Measurements from ENCODE around the gene REPIN1. TPM values are rescaled to one million over a fixed set of nuclear protein-coding genes. Genes with fewer than 3 reads are reported as not detected.

The REPIN1 gene
- total RNA-seq, 1 experiment from 2014 or later: 106 TPM

DNA sequence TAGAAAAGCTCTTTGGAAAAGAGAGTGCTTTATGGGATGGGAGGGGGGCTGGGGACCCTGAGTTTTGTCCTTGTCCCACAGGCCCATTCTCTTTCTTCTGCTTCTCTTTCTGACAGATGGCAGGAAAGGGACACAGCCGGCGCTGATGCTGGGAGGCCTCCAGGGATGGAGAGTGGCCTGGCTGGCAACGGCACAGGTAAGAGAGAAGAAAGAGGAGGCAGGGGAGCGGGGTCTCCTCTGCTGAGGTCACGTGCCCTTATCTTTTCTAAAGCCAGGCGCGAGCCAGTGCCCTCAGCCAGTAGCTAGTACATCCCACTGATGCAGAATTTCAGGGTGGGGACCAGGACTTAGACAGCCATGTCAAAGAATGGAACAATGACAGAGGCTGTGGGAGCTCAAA is 19.7 kb downstream of the REPIN1 start:
- no peaks in the 10 kb centered on the region; the same call in 1 of the 2 replicates for H3K79me2 ChIP-seq (ENCODE audit: insufficient read depth, low read length)
- H3K4me2 ChIP-seq (ENCODE audit: low read length): no peak overlapping the region
- no peaks in the 10 kb centered on the region for H3K4me1 ChIP-seq (ENCODE audit: control insufficient read depth in 1 of 2, insufficient read depth in 2 of 2, low read length in 2 of 2)
- no peak overlapping the region for H3K4me3 ChIP-seq (replicated peaks in 1 of 2; ENCODE audit: low read depth in 1 of 2, low read length in 2 of 2)
- H3K27ac ChIP-seq (ENCODE audit: low read depth, low read length): no peak overlapping the region
- H3K27me3 ChIP-seq (ENCODE audit: insufficient read depth, low read length): no peaks in the 10 kb centered on the region
- RAD21 ChIA-PET (ENCODE audit: low non-redundant PET in 1 of 2, low total read pairs in 2 of 2, uncharacterized antibody in 2 of 2, unreplicated experiment in 2 of 2): no interaction called here
- no peaks in the 10 kb centered on the region for H3K9me2 ChIP-seq (ENCODE audit: insufficient read depth)
- intact Hi-C loops (cut with micrococcal nuclease): no loop called here
- CTCF ChIA-PET: no interaction called here
- no peak overlapping the region for H3K9ac ChIP-seq (ENCODE audit: low read length)
- no peaks in the 10 kb centered on the region for H3K36me3 ChIP-seq (ENCODE audit: control insufficient read depth in 1 of 2, insufficient read depth in 2 of 2, low read length in 2 of 2)
- POLR2A ChIA-PET: no interaction called here
- BruUV-seq (replicated peaks): no TSS peak
- no peaks in the 10 kb centered on the region for H3K9me3 ChIP-seq (ENCODE audit: control insufficient read depth in 1 of 2, insufficient read depth in 1 of 2, low read depth in 1 of 2, low read length in 2 of 2)
- no peak overlapping the region for H2AFZ ChIP-seq (ENCODE audit: low read depth, low read length, poor library complexity, severe bottlenecking)
- no peaks in the 10 kb centered on the region for H4K20me1 ChIP-seq (ENCODE audit: insufficient read depth)
- TF ChIP-seq EGR1 (IDR thresholded peaks at IDR 0.05; ENCODE audit: low read depth) (no peak), EZH2phosphoT487 (IDR thresholded peaks at IDR 0.05; ENCODE audit: borderline replicate concordance) (no peak)
- DNase-seq (ENCODE audit: low read depth, low spot score) (no peak), ATAC-seq (no peak)

DNA sequence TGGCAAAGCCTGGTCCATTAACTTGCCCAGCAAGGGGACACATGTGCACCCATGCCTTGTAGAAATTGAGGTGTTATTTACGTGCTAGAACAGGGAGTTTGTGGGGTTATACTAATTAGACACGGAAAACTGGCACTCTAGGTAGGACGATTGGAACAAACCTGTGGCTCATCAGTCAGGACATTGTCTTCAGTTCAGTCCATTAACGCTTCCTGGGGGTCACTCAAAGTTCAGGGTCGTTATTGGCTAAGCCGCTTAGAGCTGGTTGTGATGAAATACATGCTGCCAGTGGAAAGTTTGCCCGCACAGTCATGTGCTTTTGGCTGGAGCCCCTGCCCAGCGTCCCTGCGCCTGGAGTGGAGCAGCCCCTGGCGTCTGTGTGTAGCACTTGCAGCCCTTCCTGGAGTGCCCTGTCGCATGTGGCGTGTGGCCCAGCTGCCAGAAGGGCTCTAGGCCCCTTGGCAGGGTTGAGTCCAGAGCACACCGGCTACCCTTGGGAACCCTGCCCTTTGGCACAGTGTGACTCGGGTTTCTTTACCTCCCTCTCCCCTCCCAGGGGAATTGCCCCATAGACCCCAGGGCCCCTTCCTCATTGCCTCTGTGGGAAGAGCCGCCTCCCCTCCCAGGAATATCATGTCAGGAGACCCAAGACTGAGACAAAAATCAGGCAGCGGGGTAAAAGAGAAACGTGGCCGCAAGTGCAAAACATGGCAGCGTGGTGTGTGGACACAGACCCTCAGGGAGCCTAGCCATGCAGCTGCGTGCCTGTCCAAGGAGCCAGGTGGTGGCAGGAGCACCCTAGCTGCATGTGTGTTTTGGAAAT is 20.3 kb downstream of the REPIN1 start:
- no peaks in the 10 kb centered on the region for H4K20me1 ChIP-seq (ENCODE audit: insufficient read depth)
- no peaks in the 10 kb centered on the region for H3K9me3 ChIP-seq (ENCODE audit: control insufficient read depth in 1 of 2, insufficient read depth in 1 of 2, low read depth in 1 of 2, low read length in 2 of 2)
- no peak for DNase-seq (ENCODE audit: low read depth, low spot score)
- no peaks in the 10 kb centered on the region for H3K9me2 ChIP-seq (ENCODE audit: insufficient read depth)
- no peak overlapping the region for H3K9ac ChIP-seq (ENCODE audit: low read length)
- intact Hi-C loops (cut with micrococcal nuclease): no loop called here
- no peaks in the 10 kb centered on the region for H3K27me3 ChIP-seq (ENCODE audit: insufficient read depth, low read length)
- no peak overlapping the region for H3K27ac ChIP-seq (ENCODE audit: low read depth, low read length)
- no TSS peak for BruUV-seq (replicated peaks)
- H3K4me1 ChIP-seq (ENCODE audit: control insufficient read depth in 1 of 2, insufficient read depth in 2 of 2, low read length in 2 of 2): no peaks in the 10 kb centered on the region
- ChIA-PET CTCF (no interaction called here), POLR2A (no interaction called here), RAD21 (ENCODE audit: low non-redundant PET in 1 of 2, low total read pairs in 2 of 2, uncharacterized antibody in 2 of 2, unreplicated experiment in 2 of 2) (no interaction called here)
- no peak for ATAC-seq
- no peak overlapping the region for H2AFZ ChIP-seq (ENCODE audit: low read depth, low read length, poor library complexity, severe bottlenecking)
- no peak overlapping the region for H3K4me3 ChIP-seq (replicated peaks in 1 of 2; ENCODE audit: low read depth in 1 of 2, low read length in 2 of 2)
- H3K4me2 ChIP-seq (ENCODE audit: low read length): no peak overlapping the region
- no peaks in the 10 kb centered on the region; the same call in 1 of the 2 replicates for H3K79me2 ChIP-seq (ENCODE audit: insufficient read depth, low read length)
- no peaks in the 10 kb centered on the region for H3K36me3 ChIP-seq (ENCODE audit: control insufficient read depth in 1 of 2, insufficient read depth in 2 of 2, low read length in 2 of 2)
- TF ChIP-seq CBX3 (IDR thresholded peaks at IDR 0.05; ENCODE audit: low read depth) (no peak), CEBPB (IDR thresholded peaks at IDR 0.05; ENCODE audit: low read depth) (no peak), POLR2A (IDR thresholded peaks at IDR 0.05; ENCODE audit: borderline replicate concordance, extremely low read depth, insufficient read depth, insufficient read length) (no peak), EZH2 (IDR thresholded peaks at IDR 0.05) (no peak), SRF (IDR thresholded peaks at IDR 0.05; ENCODE audit: low read depth) (no peak), ZFX (IDR thresholded peaks at IDR 0.05) (no peak), FOSL1 (IDR thresholded peaks at IDR 0.05; ENCODE audit: low read depth) (no peak), POLR2AphosphoS5 (IDR thresholded peaks at IDR 0.05; ENCODE audit: low read depth, low read length) (no peak), RAD21 (IDR thresholded peaks at IDR 0.05; ENCODE audit: low read depth) (no peak), YY1 (IDR thresholded peaks at IDR 0.05; ENCODE audit: extremely low read depth, insufficient replicate concordance, low read depth, low read length) (no peak), TCF7L2 (IDR thresholded peaks at IDR 0.05; ENCODE audit: borderline replicate concordance, extremely low read depth, insufficient read depth, insufficient read length) (no peak)
- TF ChIP-seq, protein P1, sequence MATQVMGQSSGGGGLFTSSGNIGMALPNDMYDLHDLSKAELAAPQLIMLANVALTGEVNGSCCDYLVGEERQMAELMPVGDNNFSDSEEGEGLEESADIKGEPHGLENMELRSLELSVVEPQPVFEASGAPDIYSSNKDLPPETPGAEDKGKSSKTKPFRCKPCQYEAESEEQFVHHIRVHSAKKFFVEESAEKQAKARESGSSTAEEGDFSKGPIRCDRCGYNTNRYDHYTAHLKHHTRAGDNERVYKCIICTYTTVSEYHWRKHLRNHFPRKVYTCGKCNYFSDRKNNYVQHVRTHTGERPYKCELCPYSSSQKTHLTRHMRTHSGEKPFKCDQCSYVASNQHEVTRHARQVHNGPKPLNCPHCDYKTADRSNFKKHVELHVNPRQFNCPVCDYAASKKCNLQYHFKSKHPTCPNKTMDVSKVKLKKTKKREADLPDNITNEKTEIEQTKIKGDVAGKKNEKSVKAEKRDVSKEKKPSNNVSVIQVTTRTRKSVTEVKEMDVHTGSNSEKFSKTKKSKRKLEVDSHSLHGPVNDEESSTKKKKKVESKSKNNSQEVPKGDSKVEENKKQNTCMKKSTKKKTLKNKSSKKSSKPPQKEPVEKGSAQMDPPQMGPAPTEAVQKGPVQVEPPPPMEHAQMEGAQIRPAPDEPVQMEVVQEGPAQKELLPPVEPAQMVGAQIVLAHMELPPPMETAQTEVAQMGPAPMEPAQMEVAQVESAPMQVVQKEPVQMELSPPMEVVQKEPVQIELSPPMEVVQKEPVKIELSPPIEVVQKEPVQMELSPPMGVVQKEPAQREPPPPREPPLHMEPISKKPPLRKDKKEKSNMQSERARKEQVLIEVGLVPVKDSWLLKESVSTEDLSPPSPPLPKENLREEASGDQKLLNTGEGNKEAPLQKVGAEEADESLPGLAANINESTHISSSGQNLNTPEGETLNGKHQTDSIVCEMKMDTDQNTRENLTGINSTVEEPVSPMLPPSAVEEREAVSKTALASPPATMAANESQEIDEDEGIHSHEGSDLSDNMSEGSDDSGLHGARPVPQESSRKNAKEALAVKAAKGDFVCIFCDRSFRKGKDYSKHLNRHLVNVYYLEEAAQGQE (IDR thresholded peaks at IDR 0.05; ENCODE audit: low read depth): no peak
- TF ChIP-seq, protein P2, sequence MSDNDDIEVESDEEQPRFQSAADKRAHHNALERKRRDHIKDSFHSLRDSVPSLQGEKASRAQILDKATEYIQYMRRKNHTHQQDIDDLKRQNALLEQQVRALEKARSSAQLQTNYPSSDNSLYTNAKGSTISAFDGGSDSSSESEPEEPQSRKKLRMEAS (IDR thresholded peaks at IDR 0.05): no peak
- TF ChIP-seq, protein P3, sequence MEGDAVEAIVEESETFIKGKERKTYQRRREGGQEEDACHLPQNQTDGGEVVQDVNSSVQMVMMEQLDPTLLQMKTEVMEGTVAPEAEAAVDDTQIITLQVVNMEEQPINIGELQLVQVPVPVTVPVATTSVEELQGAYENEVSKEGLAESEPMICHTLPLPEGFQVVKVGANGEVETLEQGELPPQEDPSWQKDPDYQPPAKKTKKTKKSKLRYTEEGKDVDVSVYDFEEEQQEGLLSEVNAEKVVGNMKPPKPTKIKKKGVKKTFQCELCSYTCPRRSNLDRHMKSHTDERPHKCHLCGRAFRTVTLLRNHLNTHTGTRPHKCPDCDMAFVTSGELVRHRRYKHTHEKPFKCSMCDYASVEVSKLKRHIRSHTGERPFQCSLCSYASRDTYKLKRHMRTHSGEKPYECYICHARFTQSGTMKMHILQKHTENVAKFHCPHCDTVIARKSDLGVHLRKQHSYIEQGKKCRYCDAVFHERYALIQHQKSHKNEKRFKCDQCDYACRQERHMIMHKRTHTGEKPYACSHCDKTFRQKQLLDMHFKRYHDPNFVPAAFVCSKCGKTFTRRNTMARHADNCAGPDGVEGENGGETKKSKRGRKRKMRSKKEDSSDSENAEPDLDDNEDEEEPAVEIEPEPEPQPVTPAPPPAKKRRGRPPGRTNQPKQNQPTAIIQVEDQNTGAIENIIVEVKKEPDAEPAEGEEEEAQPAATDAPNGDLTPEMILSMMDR (IDR thresholded peaks at IDR 0.05 in 2 of 3, conservative IDR thresholded peaks at IDR 0.05 in 1 of 3; ENCODE audit: borderline replicate concordance in 1 of 3, insufficient read depth in 1 of 3, low read depth in 2 of 3, low read length in 2 of 3): no peak
